Stimulated activated CD8-positive, alpha-beta memory T cell treated with anti-CD3 and anti-CD28 coated beads, Interleukin-12 subunit alpha, Interleukin-12 subunit beta, amount 100 ng/mL, for 24 hours (primary cell): Measurements from ENCODE around the gene YPEL3.
"Not testable (repeated sequence)": the region's sequence is repeated elsewhere in the genome, so short reads cannot be mapped to it uniquely, and the experiment has no call there.

ENCODE experiments used
- DNase-seq: peaks from one replicate; pipeline ENCODE4 v3.0.0-alpha.2; 2020; ENCODE audit errors: extremely low read depth

YPEL3 gene, protein sequence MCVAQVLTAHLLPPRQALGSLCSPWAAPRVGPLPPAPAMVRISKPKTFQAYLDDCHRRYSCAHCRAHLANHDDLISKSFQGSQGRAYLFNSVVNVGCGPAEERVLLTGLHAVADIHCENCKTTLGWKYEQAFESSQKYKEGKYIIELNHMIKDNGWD

DNA sequence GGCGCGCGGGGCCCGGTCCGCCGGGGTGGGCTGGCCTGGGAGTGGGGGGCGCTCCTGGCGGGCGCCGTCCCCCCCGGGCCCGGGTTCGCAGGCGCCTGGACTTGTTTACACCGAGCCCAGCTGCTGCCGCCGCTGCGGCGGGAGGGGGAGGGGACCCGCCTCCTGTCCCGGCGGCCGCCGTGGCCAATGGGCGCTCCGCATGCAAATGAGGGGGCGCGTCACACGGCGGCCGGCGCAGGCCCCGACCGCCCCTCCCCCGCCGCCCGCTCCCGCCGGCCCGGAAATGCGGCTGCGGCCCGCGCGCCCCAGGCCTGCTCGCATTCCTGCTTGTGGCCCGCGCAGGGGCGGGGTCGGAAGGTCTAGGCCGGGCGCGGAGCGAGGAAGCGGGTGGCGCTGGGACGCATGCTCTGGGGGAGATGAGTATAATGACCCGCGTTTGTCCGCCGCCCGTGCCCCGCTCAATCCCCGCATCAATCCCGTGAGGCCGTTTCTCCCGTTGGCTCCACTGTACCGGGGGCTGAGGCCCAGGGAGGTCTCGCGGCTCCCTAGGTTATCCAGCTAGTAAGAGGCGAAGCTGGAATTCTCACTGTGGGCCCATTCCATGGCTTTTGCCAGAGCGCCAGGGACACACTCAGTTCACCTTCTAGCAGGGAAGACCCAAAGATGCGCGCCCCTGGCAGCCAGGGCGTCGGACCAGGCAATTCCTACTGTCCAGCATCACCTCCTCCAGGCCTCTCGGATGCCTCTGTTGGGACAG, at the start of gene YPEL3:
Gene YPEL3, minus strand, starts transcription at position 109 of the 757 bp plus-strand sequence. CDS start 731 bp downstream, outside the sequence.
- DNase-seq = peak; percentile 72

DNA sequence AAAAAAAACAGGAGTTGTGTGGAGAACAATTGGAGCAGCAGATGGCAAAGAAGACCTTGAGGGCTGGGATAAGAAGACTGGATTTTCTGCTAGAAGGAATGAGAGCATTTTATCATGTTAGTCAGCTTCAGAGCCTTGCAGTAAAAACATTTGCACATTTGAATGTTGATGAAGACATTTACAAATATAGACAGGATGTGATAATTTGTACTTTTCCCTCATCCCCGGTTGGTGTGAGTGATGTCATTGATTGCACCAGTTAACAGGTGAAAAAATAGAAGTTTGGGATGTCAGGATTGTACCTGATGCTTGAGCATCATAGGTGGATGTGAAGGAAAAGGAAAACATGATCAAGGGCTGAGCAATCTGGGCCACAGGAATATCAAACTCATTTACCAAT, 49.6 kb upstream of the YPEL3 start:
- no peak for DNase-seq

DNA sequence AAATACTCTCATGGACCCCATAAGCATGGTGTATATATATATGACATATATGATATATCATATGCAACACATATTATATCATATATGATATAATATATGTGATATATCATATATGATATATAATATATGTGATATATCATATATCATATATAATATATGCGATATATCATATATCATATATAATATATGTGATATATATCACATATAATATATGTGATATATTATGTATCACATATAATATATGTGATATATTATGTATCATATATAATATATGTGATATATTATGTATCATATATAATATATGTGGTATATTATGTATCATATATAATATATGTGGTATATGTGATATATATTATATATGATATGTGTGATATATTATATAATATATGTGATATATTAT, 48.9 kb upstream of the YPEL3 start:
- no peak for DNase-seq

DNA sequence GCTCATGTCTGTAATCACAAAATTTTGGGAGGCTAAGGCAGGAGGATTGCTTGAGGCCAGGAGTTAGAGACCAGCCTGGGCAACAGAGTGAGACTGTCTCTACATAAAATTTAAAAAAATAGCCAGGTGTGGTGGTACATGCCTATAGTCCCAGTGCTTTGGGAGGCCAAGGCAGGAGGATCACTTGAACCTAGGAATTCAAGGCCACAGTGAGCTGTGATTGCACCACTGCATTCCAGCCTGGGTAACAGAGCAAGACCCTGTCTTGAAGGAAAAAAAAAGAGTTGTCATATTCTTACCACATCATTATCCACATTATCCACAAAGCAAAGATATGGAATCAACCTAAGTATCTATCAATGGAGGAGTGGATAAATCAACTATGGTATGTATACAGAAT, 48.0 kb upstream of the YPEL3 start:
- no peak for DNase-seq

DNA sequence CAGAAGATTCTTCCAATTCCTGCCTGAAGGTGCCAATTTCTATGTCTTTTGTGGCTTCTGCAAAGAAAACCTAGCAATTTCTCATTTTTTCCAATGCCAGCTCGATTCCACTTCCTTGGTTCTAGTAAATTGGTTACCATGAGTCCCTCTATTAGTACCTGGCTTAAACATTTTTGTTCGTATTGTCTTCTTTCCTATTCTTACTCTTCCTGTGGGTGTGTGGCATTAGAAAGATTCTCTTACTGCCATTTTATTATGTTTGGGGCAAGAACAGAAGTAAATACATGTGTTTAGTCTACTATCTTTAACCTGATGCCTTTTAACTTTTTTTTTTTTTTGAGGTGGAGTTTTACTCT, 47.3 kb upstream of the YPEL3 start:
- no peak for DNase-seq

DNA sequence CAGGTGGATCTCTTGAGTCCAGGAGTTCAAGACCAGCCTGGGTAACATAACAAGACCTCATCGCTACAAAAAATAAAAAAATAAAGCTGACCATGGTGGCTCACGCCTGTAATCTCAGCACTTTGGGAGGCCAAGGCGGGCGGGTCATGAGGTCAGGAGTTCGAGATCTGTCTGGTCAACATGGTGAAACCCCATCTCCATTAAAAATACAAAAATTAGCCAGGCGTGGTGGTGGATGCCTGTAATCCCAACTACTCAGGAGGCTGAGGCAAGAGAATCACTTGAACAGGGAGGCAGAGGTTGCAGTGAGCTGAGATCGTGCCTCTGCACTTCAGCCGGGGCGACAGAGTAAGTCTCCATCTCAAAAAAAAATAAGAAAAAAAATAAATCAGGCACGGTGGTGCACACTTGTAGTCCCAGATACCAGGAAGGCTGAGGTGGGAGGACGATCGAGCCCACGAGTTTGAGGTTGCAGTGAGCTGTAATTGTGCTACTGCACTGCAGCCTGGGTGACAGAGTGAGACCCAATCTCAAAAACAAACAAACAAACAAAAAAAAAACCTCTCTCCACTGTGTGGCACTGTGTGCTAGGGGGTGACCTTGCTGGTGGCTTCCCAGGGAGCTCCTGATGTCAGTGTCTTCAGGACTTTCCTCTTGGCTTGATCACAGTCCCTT, 46.8 kb upstream of the YPEL3 start:
- DNase-seq = no peak

DNA sequence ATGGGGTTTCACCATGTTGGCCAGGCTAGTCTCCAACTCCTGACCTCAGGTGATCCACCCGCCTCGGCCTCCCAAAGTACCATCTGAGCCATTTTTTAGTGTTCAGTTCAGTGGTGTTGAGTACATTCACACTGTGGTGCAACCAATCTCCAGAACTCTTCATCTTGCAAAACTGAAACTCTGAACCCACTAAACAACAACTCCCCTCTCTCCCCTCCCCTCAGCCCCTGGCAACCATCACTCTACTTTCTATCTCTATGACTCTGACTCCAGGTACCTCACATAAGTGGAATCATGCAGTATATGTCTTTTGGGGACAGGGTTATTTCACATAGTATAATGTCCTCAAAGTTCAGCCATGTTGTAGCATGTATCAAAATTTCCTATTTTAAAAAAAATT, 45.7 kb upstream of the YPEL3 start:
- no peak for DNase-seq

DNA sequence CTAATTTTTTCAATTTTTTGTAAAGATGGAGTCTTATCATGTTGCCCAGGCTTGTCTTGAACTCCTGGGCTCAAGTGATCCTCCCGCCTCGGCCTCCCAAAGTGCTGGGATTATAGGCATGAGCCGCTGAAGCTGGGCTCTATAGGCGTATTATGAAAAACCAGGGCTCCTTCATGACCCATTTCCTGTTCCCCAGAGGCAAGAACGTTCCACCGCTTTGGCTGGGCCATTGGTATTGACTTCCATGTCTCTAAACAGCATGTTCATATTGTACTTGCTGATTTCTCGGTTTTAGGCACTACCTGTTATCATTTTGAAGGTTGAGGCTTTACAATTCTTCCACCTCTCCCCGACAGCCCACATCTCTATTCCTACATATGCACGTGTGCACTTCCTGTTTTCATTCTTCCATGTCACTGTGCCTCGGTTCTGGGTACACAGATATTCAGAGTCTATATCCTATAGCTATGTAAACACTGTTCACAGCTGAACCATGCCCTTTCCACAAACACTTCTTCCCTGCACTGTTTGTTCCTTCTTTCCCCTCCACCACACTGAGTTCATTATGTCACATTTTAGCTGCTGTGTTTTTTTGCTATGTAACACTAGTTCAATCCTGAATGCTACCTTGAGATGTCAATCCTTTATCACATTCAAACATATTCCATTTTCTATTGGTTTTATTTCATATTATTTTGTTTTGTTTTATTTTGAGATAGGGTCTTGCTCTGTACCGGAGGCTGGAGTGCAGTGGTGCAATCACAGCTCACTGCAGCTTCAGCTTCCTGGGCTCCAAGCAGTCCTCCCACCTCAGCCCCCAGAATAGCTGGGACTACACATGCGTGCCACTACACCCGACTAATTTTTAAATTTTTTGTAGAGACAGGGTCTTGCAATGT, 43.8 kb upstream of the YPEL3 start:
- DNase-seq = no peak

DNA sequence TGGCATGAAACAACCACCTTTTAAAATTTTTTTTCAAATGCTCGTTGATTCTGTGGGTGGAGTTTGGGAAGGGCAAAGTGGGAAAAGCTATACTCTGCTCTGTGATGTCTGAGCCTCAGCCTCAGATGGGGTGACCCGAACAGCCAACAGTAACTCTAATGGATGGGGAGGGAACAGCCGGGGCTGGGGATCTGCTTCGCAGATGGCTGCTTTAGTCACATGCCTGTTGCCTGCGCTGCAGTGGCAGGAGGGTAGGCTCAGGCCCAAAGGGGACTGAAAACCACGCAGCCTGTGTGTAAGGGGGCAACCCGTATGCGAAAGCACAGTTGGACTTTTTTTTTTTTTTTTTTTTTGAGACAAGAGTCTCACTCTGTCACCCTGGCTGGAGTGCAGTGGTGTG, 41.9 kb upstream of the YPEL3 start:
- no peak for DNase-seq

DNA sequence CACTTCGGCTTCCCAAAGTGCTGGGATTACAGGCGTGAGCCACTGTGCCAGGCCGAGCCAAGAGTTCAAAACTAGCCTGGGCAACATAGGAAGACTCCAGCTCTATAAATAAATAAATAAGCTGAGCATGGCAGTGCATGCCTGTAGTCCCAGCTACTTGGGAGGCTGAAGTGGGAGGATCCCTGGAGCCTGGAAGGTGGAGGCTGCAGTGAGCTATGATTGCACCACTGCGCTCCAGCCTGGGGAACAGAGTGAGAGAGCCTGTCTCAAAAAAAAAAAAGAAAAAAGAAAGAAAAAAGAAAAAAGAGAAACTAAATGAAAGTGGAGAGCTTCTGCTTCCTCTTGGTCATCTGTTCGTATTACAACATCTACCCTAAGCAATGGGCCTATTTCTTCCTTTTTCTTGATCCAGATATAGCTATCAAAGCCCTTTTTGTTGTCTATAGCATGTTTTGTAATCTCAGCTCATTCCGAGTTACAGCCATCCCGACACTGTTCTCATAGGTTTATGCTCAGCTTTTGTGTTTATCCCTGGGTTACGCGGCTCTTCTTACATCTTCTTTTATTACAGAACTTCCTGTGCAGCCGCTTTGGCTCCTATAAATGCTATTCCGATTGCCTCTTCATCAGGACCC, 41.1 kb upstream of the YPEL3 start:
- DNase-seq = no peak

DNA sequence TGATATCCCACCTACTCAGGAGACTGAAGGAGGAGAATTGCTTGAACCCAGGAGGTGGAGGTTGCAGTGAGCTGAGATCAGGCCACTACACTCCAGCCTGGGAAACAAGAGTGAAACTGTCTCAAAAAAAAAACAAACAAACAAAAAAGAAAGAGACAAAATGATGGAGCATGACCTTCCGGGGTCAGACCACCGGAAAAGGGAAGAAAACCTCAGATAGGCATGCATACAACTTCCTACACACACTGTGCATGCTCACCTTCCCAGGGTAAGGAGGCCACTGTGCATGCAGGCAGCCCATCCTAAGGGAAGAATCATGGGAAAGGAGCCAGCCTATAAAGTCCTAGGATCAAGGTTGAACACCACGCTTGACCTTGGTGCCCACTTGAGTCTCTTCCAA, 36.6 kb upstream of the YPEL3 start:
- no peak for DNase-seq

DNA sequence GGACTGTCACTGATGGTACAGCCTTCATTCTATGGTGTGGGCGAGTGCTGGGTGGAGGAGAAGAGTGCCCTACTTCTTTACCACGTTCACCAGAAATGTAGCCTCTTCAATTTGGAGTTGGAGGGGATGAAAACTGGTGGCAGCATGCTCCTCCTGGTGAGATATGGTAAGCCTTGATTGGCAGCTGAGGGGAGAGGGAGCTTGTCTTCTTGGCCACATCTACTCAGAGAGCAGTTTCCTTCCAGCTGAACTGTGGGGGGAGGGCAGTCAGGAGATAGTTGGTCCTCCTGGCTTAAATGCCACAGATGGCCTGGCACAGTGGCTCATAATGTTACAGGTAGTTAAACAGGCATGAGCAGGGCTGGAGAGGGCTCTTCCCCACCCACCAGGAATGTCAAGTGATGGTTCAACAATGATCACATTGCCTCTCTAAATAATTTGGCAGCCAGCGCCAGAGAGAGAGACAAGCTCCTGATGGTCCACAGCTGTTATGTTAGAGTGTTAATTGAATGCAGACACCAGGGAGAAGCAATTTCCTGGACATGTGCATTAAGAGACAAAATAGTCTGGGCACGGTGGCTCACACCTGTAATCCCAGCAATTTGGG, 36.0 kb upstream of the YPEL3 start:
- no peak for DNase-seq

DNA sequence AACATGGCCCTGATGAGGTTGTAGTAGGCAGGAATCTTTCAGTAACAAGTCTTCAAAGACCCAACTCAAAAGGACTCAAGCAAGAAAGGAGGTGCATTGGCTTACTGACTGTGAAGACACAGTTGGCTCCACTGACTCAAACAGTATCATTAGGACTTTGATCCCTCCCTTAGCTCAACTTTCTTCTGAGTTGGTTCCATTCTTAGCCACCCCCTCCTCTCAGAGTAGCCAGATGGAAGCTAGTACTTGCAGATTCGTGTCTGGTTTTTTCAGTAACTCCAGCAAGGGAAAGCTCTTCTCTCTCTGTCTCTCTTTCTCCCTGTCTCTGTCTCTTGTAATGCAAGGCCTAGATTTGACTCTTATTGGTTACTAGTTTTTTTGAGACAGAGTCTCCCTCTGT, 32.0 kb upstream of the YPEL3 start:
- no peak for DNase-seq

DNA sequence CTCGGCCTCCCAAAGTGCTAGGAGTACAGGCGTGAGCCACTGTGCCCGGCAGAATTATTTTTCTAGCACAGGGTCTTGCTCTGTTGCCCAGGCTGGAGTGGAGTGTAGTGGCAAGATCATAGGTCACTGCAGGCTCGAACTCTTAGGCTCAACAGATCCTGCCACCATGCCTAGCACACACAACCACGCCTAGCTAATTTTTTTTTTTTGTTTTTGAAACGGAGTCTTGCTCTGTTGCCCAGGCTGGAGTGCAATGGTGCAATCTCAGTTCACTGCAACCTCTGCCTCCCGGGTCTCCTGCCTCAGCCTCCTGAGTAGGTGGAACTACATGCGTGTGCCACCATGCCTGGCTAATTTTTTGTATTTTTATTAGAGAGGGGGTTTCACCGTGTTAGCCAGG, 29.7 kb upstream of the YPEL3 start:
- DNase-seq = not testable (repeated sequence)

DNA sequence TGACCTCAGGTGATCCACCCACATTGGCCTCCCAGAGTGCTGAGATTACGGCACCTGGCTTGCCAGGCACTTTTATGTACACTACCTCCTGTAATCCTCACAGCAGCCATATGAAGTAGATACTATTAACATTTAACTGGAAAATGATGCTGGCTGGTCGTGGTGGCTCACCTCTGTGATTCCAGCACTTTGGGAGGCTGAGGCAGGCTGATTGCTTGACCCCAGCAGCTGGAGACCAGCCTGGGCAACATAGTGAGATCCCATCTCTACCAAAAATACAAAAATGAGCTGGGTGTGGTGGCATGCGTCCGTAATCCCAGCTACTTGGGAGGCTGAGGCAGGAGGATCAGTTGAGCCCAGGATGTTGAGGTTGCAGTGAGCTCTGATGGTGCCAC, 29.0 kb upstream of the YPEL3 start:
- DNase-seq = no peak

DNA sequence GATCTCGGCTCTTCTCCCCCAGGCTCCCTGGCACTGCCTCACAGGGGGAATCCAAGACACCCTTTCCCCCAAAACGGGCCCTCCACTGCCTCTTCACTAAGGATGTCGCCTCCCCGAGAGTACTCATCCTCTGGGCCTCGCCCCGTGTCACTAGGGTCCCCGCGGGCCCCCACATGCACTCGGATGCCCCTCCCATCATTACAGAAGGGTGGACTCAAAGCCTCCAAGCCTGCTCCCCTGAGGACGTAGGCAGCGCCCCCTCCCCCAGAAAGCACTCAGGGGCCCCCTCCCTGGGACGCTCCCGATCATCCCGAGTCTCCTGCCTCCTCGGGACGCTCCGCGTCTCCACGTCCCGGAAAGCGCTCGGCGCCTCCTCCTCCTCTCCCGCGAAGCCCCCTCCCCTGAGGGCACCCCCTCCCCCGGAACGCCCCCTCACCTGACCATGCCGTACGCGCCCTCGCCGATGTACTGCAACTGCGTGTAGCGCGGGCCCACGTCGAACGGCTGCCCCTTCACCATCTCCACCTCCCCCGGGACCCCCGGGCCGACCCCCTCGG, 26.7 kb upstream of the YPEL3 start:
- no peak for DNase-seq

DNA sequence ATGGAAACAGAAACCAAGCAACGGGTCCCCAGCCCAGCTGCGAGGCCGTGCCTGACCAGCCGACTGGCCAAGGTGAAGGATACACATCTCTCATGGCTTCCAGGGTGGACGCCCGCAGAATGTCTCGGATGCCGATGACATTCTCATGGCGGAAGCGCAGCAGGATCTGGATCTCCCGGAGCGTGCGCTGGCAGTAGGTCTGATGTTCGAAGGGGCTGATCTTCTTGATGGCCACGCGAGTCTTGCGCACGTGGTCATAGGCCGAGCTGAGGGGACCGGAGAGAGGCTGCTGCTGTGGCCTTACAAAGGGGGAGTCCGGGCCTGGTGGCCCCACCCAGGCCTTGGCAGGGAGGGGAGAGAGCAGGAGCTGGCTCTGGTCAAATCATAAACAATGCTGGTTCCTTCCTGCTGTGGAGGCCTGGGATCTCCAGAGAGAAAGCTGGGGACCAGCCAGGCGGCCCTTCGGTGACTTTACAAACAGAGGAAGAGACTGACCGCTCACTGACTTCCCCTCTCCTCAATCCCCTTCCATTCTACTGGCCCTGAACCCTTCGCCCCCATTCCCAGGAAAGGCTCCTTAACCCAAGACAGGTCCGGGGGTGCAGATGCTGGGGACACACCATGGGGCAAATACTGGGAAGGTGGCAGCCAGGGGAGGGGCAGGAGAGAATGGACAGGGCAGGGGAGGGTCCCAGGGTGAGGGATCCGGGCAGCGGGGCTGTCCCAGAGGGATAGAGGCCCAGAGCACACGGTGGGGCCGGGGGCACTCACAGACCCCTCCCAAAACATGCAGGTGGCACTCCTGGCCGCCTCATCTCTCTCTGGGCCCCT, 25.9 kb upstream of the YPEL3 start:
- no peak for DNase-seq

DNA sequence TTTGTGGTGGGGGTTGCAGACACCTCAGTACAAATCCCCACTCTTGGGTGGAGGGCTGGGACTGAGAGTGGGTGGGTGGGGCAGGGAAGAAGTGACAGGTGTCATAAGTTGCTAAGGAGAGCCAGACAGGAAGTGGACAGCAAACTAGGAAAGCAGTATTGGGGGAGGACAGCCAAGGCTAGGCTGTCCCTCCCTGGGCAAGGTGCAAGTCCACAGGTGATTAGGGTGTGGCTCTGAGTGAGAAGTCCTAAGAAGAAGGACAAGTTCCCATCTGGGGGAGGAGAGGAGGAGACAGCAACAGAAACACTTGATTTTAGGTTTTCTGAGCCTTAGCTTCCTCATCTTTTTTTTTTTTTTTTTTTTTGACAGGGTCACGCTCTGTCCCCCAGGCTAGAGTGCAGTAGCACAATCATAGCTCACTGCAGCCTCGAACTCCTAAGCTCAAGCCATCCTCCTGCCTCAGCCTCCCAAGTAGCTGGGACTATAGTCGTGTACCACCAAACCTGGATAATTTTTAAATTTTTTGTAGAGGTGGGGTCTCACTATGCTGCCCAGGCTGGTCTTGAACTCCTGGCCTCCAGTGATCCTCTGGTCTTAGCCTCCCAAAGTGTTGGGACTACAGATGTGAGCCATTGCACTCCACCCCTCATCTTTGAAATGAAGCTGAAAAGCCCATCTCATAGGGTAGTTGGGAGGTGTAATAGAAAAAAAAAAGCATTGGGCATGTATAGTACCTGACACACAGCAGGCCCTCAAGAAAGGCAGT, 24.5 kb upstream of the YPEL3 start:
- no peak for DNase-seq

DNA sequence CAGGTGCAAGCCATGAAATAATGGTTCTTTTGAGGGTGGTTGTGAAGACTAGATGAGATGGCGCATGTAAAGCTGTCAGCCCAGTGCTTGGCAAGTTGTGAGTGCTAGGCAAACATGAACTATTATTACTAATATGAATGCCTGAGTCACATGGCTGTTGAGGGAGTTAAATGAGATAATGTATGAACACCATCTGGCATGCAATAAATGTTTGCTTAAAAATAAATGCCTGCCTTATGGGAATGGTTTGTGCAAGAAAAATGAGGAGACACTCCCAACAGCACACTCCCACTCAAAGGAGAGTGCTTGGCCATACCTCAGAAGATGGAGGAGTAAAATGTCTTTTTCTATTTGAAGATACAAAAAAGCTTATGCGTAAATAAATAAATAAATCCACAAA, 23.4 kb upstream of the YPEL3 start:
- no peak for DNase-seq
